GM19193 (cell line): ENCODE data around the gene CAB39.

Experiments
- POLR2A ChIP-seq: IDR thresholded peaks from 4 replicates; pipeline ENCODE4 v1.6.1; 2011; ENCODE audit not compliant: insufficient read depth, insufficient read length; ENCODE audit errors: extremely low read depth

CAB39 gene

GRCh38 chr2:230824406-230824978 lies 111.8 kb downstream of the CAB39 start:
- TF ChIP-seq POLR2A, result no peak

GRCh38 chr2:230825354-230825753 lies 112.7 kb downstream of the CAB39 start:
- no peak for TF ChIP-seq POLR2A

GRCh38 chr2:230827774-230828271 lies 115.2 kb downstream of the CAB39 start:
- TF ChIP-seq POLR2A, result no peak

- TF ChIP-seq POLR2A, result no peak
Observed at GRCh38 chr2:230828272-230828961, 115.8 kb downstream of the CAB39 start.

- TF ChIP-seq POLR2A, result no peak
Observed at GRCh38 chr2:230829293-230829692, 116.7 kb downstream of the CAB39 start.

- no peak for TF ChIP-seq POLR2A
Observed at GRCh38 chr2:230829959-230830358, 117.3 kb downstream of the CAB39 start.

GRCh38 chr2:230830428-230830827 lies 117.8 kb downstream of the CAB39 start:
- TF ChIP-seq POLR2A, result no peak

- no peak for TF ChIP-seq POLR2A
Observed at GRCh38 chr2:230840301-230840700, 127.7 kb downstream of the CAB39 start.

GRCh38 chr2:230842473-230842872 lies 129.8 kb downstream of the CAB39 start:
- TF ChIP-seq POLR2A, result no peak

- no peak for TF ChIP-seq POLR2A
Observed at GRCh38 chr2:230843132-230843531, 130.5 kb downstream of the CAB39 start.

GRCh38 chr2:230846360-230846759 lies 133.7 kb downstream of the CAB39 start:
- TF ChIP-seq POLR2A, result no peak

- no peak for TF ChIP-seq POLR2A
Observed at GRCh38 chr2:230847883-230848388, 135.3 kb downstream of the CAB39 start.

GRCh38 chr2:230849633-230850357 lies 137.2 kb downstream of the CAB39 start:
- no peak for TF ChIP-seq POLR2A

- TF ChIP-seq POLR2A, result no peak
Observed at GRCh38 chr2:230850358-230850658, 137.7 kb downstream of the CAB39 start.

GRCh38 chr2:230852113-230852512 lies 139.5 kb downstream of the CAB39 start:
- no peak for TF ChIP-seq POLR2A

GRCh38 chr2:230861552-230862255 lies 149.1 kb downstream of the CAB39 start:
- no peak for TF ChIP-seq POLR2A

GRCh38 chr2:230862292-230862691 lies 149.7 kb downstream of the CAB39 start:
- no peak for TF ChIP-seq POLR2A
